A172 (cell line): ENCODE results near the gene CIAO2B. TPM values are rescaled to one million over a fixed set of nuclear protein-coding genes. Genes with fewer than 3 reads are reported as not detected.
"Not testable (repeated sequence)": the region's sequence is repeated elsewhere in the genome, so short reads cannot be mapped to it uniquely, and the experiment has no call there.

Source experiments
- DNase-seq: peaks from one replicate; pipeline ENCODE4 v3.0.0-alpha.2; 2015; ENCODE audit warnings: low spot score
- total RNA-seq: library from RNA; depleted of rRNA; stranded (reverse); fragments of >200 nt; shearing (Covaris generic); gene quantifications from 2 replicates; pipeline ENCODE4 v1.2.3, GENCODE V29; 2014

Gene CIAO2B
- total RNA-seq, 1 experiment from 2014 or later: 150 TPM

DNA sequence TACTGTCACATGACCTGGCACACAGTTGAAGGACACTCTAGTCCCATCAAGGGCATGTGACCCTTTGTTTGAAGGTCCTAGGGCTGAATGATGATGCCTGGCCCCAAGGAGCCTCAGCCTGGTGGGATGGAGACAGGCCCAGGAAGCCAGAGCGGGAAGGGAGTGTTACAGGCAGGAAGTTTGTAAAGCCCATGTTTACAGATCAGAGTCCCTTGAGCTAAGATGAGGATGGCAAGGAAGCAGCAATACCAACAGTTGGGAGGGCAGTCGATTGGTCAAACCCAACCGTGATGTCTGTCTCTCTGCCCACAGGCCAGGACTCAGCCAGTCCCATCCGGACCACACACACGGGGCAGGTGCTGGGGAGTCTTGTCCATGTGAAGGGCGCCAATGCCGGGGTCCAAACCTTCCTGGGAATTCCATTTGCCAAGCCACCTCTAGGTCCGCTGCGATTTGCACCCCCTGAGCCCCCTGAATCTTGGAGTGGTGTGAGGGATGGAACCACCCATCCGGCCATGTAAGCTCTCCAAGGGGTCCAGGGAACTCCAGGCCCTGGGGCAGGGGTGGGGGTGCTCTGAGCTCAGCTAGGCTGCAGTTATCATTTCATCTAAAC is 3.6 kb upstream of the CIAO2B start:
- no peak for DNase-seq

DNA sequence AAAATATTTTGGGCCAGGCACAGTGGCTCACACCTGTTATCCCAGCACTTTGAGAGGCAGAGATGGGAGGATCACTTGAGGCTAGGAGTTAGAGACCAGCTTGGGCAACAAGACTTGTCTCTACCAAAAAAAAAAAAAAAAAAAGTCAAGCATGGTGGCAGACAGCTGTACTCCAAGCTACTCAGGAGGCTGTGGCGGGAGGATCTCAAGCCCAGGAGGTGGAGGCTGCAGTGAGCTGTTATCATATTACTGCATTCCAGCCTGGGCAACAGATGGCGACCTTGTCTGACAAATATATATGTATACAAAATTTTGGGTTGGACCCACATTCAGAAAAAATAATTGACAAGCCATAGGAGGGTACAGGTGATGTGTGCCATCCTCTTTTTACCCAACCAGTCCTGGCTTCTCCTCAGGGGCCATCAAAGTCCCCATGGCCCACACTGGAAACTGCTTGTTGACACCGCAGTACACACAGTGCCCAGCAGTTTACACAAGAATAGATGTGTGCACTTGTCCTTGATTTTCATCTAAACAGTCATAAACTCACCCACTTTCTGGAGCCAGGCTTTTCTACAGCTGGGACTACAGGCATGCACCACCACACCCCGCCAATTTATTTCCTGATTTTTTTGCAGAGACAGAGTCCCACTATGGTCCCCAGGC is 2.8 kb upstream of the CIAO2B start:
- DNase-seq: no peak

DNA sequence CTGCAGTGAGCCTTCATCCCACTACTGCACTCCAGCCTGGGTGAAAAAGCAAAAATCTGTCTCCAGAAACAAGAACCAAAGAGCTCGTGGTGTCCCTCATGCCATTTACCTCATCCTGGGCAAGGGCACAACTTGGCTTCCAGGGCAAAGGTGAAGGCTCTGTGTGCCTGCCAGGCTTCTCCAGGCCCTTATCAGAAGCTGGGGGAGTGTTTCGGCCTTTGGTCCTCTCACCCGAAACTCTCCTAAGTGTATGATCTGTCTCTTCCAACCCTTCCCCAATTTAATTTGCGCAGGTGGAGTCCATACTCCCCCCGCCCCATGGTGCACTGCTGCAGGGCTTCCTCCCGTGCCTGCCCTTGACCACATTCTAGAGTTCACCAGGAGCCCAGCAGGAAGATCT is 2.3 kb upstream of the CIAO2B start:
- DNase-seq: no peak

DNA sequence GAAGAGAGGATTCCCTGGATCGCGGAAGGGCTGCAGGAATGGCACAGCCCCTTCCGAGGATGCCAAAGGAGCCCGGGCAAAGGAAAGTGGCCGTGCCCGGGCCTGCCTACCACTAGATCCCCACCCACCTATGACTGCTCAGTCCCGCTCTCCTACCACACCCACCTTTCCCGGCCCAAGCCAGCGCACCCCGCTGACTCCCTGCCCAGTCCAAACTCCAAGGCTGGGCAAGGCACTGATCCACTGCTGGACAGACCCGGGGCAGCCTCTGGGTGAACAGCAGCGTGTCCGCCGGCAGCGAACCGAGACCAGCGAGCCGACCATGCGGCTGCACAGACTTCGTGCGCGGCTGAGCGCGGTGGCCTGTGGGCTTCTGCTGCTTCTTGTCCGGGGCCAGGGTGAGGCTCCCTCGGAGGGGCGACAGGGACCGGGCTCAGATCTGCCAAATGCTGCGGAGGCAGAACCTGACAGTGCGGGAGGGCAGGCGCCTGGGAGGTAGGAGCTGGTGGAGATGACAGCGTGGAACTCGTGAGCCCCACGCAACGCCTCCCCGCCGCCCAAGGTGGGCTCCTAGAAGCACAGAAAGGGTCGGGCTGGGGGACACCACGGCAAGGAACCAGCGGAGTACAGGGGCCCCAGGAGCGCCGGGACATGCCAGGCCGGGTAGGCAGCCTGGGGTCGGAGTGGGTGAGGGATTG is 1.3 kb upstream of the CIAO2B start, which contains the start of gene CES2:
Gene CES2 (plus strand): TSS at position 203 of the 698 bp plus-strand sequence. CDS start 120 bp downstream, at position 323.
- DNase-seq: peak; percentile 47

DNA sequence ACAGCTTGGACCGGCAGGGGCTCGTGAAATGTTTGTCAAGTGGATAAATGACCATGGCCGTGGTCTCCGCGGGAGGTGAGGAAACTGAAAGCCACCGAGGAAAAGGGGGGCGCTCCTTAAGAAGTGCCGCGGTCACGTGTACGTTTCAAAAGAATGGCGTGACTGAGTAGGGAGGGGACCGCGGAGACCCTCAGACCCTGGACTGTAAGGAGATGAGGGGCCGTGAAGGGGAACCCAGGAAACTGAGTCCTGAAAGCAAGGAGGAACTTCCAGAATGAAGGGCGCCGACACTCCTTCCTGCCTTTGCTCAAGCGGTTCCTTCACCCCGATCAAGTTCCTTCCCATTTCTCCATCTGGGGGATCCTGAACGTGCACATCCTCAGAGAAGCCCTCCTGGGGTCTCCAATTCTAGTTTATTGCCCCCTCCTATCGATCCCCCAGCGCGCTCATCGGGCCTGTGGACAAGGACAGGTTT is 674 bp upstream of the CIAO2B start:
- DNase-seq: not testable (repeated sequence)

DNA sequence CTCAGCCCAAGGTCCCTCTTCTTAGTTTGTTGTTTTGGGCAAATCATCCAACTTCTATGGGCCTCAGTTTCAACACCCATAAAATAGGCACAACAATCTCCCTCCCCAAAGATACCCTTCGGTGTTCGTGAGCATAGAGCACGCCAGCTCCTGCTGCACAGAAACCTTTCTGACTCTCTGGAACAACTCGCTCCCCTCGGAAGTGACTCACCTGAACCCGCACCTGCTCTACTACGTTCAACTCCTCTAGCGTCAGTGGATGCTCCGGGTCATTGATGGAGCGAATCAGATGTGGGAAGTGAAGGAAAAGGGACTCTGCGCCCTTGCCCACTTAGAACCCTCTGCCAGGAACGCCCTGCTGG is 445 bp downstream of the CIAO2B start:
- DNase-seq: peak; percentile 26

DNA sequence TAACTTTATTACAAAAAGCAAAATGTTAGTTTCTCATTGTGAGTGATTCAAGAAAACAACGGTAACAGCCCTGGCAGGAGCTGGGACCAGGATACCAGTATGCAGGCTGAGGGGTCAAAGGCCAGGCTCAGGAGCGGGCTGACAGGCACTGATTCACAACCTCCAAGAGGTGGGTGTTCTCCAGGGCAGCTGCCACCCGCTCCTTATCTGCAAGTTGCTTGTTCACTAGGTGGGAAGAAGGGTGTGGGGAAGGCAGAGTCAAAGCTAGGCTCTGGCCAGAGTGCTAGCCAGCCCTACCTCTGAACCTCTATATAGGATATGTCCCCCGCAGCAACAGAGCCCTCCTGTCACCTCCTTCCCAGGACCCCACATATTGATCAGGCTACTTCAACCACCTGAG is 2.1 kb downstream of the CIAO2B start:
- no peak for DNase-seq

DNA sequence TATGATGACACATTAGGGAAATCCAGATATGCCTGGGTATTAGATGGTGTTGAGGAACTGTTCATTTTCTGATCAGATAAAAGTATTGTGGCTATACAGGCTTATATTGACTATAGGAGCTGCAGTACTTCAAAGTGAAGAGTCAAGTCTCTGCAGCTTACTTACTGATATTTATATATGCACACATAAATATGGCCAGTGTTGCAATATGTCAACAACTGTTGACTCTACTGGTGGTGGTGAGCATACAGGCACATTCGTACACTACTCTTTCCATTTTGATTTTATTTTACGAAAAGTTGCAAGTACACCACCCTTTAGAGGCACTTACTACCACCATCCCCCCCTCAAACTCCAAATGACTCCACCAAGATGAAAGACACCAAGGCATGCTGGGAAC is 2.5 kb downstream of the CIAO2B start:
- DNase-seq: no peak

DNA sequence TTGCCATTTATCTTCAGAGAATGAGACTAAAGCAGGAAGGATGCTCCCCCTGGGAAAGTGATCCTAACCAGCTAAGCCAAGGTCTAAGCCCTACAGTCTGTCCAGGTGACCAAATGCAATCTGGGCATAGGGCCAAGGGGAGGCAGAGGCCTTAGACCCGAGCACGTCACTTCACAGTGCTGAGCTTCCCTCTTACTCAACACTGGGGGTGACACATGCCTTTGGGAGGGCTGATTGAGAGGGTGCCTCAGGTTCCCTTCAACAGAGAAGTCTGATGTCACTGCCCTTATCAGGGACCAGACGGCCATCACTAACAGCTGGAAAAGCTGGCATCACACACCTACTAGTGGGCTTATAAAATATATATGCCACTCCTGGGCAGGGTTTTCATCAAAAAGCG is 4.0 kb downstream of the CIAO2B start:
- peak; percentile 69 for DNase-seq

DNA sequence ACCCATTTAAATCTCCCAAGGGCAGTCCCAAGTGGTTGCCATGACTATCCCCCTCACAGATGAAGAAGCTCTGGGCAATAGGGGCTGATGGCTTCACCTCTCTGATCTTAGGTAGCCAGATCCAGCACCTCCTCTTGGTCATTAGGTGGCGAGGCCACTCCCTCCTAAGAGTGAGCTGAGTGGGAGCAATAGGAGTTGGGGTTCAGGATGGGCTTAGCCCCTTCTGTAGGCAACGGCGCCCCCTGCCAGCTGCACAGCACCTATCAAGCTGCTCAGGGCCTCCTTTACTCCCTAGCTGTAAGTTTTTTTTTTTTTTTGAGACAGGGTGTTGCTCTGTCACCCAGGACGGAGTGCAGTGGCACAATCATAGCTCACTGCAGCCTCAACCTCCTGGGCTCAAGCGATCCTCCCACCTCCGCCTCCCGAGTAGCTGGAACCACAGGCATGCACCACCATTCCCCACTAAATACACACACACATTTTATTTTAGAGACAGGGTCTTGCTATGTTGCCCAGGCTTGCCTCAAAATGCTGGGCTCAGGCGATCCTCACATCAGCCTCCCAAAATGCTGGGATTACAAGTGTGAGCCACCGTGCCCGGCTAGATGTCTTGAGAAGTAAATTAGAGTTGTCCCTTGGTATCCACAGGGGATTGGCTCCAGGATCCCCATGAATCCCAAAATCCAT is 5.4 kb downstream of the CIAO2B start:
- peak; percentile 63 for DNase-seq

DNA sequence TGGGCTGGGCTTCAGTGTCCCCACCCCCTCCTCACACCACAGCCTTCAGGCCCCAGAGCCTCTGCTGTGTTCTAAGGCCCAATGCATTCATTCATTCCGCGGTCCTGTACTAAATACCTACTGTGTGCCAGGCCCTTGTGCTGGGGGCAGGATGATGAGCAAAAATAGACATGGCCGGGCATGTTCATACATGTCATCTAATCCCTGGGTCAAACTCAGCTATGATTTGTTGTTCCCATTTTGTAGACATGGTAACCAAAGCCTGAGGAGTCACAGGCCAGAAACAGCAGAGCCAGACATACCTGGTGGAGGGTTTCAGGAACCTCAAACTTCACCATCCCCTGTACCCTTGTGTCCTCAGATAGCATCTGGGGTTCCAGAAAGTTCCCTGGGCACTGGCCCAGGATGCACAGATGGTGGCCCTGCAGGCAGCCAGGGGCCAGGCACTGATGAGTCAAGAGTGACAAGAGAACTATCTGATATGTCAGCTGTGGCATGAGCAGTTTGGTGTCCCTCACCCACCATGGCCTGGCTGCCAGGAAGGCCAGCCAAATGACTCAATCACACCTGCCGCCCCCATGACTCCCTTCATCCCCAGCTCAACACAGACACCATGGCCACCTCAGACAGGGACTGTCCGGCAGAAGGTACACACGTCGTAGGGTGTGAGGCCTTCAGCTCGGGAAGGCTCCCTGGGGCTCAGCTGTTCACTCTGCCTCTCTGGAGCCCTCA is 6.1 kb downstream of the CIAO2B start:
- DNase-seq: peak; percentile 82

DNA sequence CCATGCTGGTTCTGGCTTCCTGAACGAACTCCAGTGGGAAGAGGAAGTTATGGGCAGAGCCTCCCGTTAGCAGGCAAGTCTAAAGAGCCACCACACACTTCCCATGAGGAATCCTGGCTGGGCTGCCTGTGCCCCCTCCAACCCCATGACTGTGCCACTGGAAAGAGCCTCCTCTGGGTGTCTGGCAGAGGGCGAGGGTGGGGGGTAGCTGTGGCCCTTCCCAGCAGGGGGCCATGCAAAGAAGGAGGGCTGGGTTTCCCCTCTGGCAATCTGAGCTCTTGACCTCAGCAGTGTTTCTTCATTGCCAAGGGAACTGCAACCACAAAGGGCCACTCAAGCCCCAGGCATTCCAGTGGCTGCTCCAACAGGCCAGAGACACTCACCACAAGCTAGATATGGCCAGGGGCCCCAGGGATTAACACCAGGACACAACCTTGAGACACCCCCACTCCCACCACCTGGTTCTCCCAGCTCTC is 7.2 kb downstream of the CIAO2B start:
- DNase-seq: peak; percentile 98

DNA sequence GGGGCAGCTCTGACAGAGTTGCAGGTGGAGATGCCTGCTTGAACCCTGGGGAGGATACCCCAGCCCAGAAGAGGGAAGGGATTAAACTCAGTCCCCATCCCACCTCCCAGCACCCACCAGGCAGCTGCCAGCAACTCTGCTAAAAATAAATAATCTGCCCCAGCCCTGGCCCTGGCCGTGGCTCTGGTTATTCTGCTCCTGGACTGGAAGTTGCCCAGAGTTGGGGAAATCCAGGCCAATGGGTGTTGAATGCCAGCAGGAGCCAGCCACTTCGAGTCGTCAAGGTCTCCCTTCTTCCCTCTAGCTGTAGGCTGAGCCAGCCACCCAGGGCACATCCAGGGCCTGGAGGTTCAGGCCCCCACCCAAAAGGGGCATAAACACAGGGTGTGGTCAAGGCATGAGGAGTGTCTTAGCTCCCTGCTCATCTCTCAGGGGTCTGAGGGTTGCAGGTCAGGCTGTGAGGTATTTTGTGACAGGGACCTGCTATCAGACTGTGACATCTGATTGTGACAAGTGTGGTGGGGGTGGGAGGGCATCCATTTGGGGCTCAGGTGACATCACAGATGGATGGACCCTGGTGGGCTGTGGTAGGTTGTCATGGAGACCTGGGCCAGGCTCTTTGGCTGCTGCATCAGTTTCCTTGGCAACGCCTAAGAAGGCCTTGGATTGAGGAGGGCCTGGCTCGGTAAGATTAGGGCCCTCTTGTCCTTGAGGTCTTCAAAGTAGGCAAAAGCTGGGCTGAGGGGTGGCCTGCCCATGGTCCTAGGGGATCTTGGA is 7.8 kb downstream of the CIAO2B start:
- DNase-seq: peak; percentile 24

DNA sequence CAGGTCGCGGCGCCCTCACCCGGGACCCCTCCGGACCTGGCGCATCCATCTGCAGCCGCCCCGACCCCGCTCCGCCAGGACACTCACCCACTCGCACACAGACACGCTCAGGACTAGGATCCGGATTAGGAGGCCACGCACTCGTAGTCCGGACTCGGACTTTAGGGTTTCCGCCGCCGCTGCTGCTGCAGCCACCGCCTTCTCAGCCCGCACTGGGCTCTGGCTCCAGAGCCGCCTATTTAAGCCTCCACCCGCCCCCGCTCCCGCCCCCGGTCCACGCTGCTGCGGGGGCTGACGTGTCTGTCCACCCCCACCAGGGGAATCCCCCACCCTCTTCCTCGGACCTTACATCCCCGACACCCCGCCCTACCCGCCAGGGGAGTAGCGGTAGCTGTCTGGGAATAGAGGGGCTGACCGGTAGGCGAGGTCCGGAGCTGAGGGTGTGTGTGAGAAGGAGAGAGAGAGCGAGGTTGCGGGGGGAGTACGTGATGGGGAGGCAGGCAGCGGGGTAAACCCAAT is 8.8 kb downstream of the CIAO2B start, which contains the start of gene RRAD:
Gene RRAD (minus strand): TSS at position 214 of the 519 bp plus-strand sequence. CDS start 356 bp downstream, outside the sequence.
- DNase-seq: no peak

DNA sequence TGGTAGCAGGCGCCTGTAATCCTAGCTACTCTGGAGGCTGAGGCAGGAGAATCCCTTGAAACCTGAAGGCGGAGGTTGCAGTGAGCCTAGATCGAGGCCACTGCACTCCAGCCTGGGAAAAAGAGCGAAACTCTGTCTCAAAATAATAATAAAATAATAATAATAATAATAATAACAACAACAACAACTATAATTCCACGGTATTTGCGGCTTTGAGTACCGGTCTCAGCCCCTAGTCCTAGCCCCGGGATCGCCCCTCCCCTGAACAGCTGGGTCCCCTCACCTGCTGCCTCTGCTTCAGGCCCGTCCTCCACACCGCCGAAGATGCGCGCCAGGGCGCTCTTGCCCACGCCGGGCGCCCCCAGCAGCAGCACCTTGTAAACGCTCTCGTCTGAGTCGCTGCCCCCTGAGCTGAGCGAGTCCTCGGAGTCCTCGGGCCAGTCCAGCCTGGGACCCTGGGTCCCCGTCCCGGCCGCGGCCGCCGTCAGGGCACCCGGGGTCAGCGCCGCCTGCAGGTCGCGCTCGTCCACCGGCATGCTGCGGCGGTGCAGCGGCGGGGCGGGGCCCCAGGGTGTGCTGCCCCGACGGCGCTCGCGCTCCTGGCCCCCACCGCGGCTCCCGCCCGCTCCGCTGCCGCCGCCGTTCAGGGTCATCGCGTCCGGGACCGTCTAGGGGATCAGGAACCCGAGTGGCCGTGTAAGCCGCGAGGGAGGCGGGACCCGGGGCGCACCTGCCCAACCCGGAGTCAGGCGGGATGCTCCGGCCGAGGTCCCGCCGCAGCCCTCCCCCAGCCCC is 9.5 kb downstream of the CIAO2B start:
- DNase-seq: no peak

DNA sequence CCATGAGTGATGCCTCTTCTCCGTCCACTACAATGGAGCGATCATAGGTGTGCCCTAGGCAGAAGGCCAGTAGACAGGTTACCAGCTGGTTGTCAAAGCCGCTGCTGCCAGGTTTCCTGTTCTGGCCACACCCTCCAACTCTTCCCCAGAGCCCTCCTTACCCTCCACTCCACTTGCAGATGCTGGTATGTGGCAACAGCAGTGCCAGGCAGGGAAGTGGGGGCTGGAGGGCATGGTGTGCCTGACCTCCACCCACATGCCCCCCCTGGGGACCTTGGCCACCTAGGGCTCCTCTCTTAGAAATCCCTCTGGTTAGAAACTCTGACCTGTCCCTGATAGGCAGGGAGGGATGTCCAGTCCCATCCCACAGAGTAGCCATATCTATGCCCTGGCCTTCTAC is 10.3 kb downstream of the CIAO2B start:
- no peak for DNase-seq

DNA sequence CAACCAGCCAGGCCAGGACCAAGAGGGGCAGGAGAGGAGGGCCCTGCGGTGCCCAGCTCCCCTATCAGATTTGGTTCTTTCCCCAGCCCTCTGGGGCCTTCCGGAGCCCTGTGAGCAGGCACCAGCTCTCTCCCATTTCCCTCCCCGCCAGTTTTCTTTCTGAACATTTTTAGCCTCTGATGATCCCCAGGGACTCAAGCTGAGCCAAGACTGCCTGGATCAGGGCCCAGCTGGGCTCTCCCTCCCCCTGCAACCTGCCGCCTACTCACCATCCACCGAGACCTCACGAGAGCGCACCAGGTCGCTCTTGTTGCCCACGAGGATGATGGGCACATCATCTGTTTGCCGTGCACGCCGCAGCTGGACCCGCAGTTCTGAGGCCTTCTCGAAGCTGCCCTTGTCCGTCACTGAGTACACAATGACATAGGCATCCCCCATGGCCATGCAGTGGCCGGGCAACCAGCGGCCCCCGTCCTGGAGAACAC is 10.9 kb downstream of the CIAO2B start:
- DNase-seq: peak; percentile 42

DNA sequence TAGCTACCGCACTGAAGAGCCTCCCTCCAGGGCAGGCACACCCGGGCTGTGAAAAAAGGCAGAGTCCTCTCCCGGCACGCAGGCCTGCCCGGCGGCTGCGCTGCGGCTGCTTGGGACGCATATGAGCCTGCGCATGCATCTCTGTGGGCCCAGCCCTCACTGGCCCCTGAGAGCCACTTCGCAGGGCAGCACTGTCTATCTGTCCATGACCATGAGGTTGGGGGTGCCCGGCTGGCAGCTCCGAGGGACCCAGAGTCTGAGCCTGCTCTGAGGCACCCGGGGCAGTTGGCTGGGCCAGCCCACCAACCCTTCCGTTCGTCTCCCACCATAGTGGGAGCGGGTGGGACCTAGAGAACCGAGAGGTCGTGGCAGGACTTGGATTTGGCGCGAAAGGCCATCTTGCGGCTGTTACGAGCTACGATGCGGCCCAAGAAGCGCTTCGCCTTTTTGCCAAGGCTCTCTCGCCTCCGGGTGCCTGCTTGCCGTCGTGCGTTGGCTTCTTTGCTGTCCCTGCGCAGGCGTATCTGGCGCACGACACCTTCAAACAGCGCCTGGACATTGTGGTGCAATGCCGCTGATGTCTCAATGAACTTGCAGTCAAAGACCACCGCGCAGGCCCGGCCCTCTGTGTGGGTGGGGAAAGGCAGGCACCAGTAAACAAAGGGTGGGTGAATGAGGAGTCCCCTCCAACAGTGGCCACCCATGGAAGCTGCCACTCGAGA is 12.3 kb downstream of the CIAO2B start:
- DNase-seq: no peak
